Articular chondrocyte of knee joint (primary cell): ENCODE data around the gene MYDGF. TPM values are rescaled to one million over a fixed set of nuclear protein-coding genes. Genes with fewer than 3 reads are reported as not detected.

Experiments used
- total RNA-seq: library from RNA; depleted of rRNA; stranded (reverse); fragments of >200 nt; gene quantifications from 2 replicates; pipeline ENCODE4 v1.2.3, GENCODE V29; 2012

Gene MYDGF
- 133 and 176 TPM in 2 replicates for total RNA-seq

DNA sequence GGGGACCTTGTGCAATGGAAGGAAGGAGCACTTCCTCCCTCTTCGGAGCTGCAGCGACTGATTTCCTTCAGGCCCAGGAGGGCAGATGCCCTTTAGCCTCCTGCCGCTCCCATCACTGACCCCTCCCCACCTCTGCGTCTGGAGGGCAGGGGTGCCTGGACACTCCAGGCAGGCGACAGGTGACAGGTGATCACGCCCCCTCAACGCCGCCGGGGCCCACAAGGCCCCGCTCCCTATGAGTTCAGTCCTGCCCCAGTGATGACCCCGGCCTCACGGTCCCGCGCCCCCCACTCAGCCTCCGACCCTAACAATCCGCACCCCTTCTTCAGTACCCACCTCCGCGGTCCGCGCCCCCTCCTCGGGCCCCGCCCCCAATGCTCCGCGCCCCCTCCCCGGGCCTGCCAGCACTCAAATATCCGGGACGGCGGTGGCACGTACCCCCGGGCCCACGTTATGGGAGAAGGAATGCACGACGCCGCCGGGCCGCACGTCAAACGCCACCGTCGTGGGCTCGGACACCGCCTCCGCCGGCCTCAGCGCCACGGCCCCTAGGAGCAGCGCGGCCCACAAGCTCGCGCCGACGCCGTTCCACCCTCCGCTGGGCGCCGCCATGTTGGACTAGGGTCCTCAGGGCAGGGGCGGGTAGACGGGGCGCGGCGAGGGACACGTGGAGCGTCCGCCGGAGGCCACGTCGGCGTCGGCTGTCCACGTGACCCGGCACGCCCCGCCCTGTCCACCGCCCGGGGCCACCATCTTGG, at the start of gene MYDGF:
MYDGF (minus strand) TSS at position 620 of the 758 bp plus-strand sequence; CDS start at position 612, 8 bp downstream.

GRCh38 chr19:4638828-4639530, 31.2 kb downstream of the MYDGF start, which contains the start of gene TNFAIP8L1:
Gene TNFAIP8L1, plus strand, starts transcription at chr19:4639516. Its CDS starts 12,354 bp downstream, at chr19:4651870.

Other genes starting within 250 kb of the MYDGF start
- gene UBXN6, start 212.5 kb downstream of the MYDGF start, total RNA-seq, result 106 and 111 TPM in 2 replicates
- 35.4 and 41.7 TPM in 2 replicates for gene HDGFL2, start 198.0 kb downstream of the MYDGF start, total RNA-seq
- gene PLIN4, start 151.9 kb downstream of the MYDGF start, total RNA-seq, result 0.11 and 0.13 TPM in 2 replicates
- gene PLIN5, start 135.1 kb downstream of the MYDGF start, total RNA-seq, result not detected in 2 replicates
- not detected in 2 replicates for gene LRG1, start 130.3 kb downstream of the MYDGF start, total RNA-seq
- gene SEMA6B, start 110.7 kb downstream of the MYDGF start, total RNA-seq, result 0.43 and 1.7 TPM in 2 replicates
- gene TNFAIP8L1, start 30.8 kb downstream of the MYDGF start, total RNA-seq, result 1.6 and 1.8 TPM in 2 replicates
- gene DPP9, start 53.5 kb upstream of the MYDGF start, total RNA-seq, result 31.2 and 42.4 TPM in 2 replicates
- gene FEM1A, start 121.4 kb upstream of the MYDGF start, total RNA-seq, result 8.4 and 8.5 TPM in 2 replicates
- gene TICAM1, start 161.4 kb upstream of the MYDGF start, total RNA-seq, result 1.7 and 1.8 TPM in 2 replicates
- 265 and 328 TPM in 2 replicates for gene PLIN3, start 197.3 kb upstream of the MYDGF start, total RNA-seq
- gene ARRDC5, start 232.6 kb upstream of the MYDGF start, total RNA-seq, result 0.11 TPM in 1 of 2 replicates, not detected in the other
- gene UHRF1, start 239.2 kb upstream of the MYDGF start, total RNA-seq, result 13.2 and 17.9 TPM in 2 replicates